ENCODE results near the gene TCHHL1.

Gene TCHHL1

DNA sequence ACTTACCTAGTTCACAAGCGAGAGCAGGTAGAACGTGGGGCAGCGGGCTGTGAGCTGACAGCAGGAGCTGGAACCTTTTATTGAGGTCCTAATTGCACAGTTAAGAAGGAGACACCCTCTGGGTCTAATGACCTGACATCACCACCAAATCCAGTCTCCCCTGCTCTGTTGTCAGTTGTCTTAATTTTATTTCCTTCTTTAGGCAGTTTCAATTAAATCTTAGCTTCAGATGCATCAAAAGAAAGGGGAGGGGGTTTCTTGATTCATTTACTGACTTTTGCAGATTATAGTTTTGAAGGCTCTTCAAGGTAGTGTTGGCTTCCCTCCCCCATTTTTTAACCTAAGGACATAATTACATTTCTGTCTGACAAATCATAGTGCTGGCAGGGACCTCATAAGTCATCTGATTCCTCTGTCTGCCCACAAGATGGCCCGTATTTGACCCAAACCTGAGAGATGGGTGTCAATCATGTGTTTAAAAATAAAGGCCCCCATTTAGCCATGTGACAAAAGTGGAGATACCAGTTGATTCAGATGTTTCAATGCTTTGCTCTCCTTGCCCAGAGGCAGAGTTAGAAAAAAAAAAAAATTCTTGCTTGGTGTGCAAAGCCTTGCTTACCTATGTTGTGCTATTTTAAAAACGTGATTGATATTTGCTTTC lies at the start of gene TCHHL1:
TCHHL1 (minus strand) TSS at position 51 of the 661 bp plus-strand sequence. CDS start 921 bp downstream, outside the sequence.
- TF ChIP-seq ZNF274 (IDR thresholded peaks at IDR 0.05; ENCODE audit: low read depth, low read length), result no peak
- H3K4me3 ChIP-seq (ENCODE audit: low read length), result no peak within 1 kb of the TSS

DNA sequence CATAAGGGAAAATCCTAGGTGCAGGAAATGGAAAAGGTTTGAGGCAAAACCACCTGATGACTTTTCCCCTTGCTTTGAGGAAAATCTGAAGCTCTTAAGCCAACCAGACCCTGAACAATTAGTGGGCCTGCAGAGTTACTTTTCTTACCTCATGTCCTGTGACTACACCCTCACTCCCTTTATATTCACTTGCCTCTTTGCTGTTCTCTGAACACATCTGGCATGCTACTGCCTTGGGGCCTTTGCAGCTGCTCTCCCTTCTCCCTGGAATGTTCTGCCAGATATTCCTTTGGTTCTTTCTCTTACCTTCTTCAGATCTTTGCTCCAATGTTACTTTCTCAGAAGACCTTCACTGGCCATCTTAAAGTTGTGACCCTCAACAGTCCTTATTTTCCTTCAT lies 48.4 kb upstream of the TCHHL1 start:
- H3K4me3 ChIP-seq (ENCODE audit: low read length), result no peak overlapping the region
- TF ChIP-seq ZNF274 (IDR thresholded peaks at IDR 0.05; ENCODE audit: low read depth, low read length), result no peak

DNA sequence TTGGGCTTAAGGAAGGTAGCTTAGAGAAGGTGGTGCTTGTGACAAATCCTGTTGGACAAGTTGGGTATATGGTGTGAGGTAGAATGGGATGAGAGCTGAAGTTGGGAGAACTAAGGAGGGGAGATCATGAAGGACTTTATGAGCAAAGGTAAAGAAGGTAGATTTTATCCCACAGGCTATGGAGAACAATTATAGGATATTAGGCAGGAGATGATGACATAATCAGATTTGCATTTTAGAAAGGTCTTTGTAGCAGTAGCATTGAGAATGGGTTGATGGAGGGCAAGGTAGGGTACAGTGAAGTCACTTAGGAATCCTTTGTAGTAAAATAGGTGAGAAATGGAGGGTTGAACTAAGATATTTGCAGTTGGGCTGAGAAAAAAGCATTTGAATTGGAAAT lies 41.3 kb upstream of the TCHHL1 start:
- no peak overlapping the region for H3K4me3 ChIP-seq (ENCODE audit: low read length)
- no peak for TF ChIP-seq ZNF274 (IDR thresholded peaks at IDR 0.05; ENCODE audit: low read depth, low read length)

DNA sequence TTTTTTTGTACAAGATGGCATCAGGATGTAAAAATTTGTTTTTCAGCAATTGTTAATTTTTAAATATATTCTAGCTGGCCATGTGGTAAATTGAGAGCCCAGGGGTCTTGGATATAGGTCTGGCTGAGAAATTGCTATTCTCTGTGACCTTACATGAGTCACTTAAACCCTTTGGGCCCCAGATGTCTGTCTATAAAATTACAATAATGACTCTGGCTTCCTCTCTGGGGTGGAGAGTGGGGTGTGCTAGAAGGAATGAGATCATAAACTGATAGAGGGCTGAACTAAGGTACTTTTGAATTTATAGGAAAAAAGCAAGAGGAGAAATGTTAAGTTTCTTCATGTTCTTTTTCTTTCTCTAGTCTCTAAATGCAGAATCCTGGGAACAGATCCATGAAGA lies 38.8 kb upstream of the TCHHL1 start:
- no peak for TF ChIP-seq ZNF274 (IDR thresholded peaks at IDR 0.05; ENCODE audit: low read depth, low read length)
- no peak overlapping the region for H3K4me3 ChIP-seq (ENCODE audit: low read length)

DNA sequence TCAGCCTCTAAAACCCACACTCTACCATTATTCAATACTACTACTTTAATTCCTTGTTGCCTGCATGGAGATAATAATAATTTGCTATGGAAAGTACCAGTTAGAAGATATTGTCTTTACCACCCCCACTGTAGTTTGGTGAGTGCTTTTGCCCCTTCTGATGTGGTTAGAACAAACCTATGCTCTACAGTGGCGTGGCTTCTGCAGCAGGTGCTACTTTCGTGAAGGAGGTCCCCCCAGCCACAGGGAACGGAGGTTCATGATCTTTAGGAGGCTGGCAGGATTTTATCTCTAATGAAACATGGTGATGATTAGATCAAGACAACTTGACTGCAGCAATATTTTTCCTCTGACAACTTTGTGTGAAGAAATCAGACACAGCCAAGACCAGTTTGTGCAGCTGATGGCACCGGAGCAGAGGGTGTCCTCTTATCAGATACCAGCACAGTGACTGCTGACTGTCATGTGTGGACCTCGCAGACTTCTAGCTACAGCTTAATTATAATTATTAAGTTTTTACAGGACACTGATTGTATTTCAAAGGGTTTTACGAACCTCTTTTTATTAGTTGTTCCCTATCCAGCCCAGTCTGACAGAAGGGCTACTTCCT lies 37.1 kb upstream of the TCHHL1 start:
- no peak for TF ChIP-seq ZNF274 (IDR thresholded peaks at IDR 0.05; ENCODE audit: low read depth, low read length)
- no peak overlapping the region for H3K4me3 ChIP-seq (ENCODE audit: low read length)

DNA sequence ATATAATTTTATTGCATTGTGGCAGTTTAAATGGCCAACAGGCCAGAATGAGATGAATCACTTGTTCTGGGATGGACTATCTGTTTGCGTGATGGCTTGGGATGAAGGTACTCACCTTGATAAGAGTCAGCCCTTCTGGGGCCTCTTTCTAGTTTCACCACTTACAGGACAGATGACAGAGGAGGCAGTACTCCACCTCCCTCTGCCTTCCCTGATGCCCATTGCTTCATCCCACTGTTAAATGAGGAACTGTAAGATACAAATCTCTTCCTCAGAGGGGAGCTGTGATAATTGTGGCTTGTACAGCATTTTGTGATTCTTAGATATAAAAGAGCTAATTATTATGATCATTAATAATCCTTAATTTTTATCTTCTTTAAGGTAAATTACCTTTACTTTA lies 30.1 kb upstream of the TCHHL1 start:
- TF ChIP-seq ZNF274 (IDR thresholded peaks at IDR 0.05; ENCODE audit: low read depth, low read length), result no peak
- H3K4me3 ChIP-seq (ENCODE audit: low read length), result no peak overlapping the region

DNA sequence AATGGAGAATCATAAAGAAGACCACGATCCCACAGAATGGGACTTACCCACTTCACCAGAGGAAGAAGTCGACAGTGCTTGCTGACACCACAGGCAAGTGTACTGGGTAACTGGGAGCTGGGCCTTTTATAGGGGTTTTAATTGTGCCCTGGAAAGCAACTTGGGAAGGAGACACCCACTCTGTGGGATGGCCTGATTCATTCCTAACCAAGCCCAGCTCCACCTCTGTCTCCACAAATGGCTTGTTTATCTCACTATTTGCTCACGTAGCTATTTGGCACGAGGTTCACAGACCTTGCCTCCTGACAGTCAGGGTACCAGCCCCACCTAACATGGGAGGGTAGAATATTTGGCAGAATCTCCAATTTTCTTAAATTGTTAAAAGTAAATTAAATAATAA lies 26.5 kb upstream of the TCHHL1 start, which contains the start of gene TCHH:
TCHH (minus strand) TSS at position 101 of the 400 bp plus-strand sequence. CDS start 1,364 bp downstream, outside the sequence.
- H3K4me3 ChIP-seq (ENCODE audit: low read length), result no peak within 1 kb of the TSS
- no peak for TF ChIP-seq ZNF274 (IDR thresholded peaks at IDR 0.05; ENCODE audit: low read depth, low read length)

DNA sequence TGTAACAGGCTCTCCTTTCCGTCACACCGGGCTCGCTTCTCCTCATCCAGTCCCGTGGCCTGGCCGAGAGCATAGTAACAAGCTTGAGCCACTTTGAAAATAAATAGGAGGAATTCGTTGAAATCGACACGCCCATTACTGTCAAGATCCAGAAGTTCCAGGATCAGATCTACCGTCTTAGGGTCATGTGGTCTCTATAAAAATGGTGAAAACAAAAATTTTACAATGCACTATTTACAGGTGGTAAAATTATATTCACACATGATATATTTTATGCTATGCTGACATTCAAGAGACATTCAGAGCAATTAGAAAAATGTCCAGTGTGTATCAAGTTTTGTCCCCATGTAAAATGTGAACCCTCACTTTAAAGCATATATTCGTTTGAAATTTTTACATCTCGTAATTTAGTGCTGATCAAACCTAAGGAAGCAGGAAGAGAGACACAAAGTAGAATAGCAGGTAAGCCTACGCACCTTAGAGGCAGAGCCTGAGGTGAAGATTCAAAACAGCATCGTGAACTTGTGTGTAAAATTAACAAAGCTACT lies 24.1 kb upstream of the TCHHL1 start:
- peak overlapping the region; percentile 44; the same call in 1 of the 2 replicates for H3K4me3 ChIP-seq (ENCODE audit: low read length)
- no peak for TF ChIP-seq ZNF274 (IDR thresholded peaks at IDR 0.05; ENCODE audit: low read depth, low read length)

DNA sequence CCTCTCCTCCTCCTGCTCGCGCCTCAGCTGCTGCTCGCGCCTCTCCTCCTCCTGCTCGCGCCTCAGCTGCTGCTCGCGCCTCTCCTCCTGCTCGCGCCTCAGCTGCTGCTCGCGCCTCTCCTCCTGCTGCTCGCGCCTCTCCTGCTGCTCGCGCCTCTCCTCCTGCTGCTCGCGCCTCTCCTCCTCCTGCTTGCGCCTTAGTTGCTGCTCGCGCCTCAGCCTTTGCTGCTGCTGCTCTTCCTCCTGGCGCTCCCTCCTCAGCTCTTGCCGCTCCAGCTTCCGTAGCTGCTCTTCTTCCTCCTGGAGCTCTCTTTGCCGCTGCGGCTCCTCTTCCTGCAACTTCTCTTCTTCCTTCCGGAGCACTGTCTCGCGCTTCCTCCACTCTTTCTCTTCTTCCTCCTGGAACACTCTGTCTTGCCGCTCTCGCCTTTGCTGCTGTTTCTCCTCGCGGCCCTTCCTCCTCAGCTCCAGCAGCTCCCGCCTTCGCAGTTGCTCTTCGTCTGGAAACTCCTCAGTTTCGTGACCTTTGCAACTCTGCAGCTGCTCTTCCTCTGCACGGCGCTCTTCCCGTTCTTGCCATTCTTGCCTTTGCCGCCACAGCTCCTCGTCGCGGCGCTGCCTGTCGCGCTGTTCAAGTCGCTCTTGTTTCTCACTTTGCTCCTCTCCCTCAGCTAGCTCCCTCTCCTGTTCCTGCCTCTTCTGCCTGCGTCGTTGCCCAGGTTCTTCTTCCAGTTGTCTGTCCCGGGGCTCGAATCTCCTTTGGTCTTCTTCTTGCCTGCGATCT lies 23.4 kb upstream of the TCHHL1 start:
- peak overlapping the region; percentile 44; the same call in 1 of the 2 replicates for H3K4me3 ChIP-seq (ENCODE audit: low read length)
- no peak for TF ChIP-seq ZNF274 (IDR thresholded peaks at IDR 0.05; ENCODE audit: low read depth, low read length)

DNA sequence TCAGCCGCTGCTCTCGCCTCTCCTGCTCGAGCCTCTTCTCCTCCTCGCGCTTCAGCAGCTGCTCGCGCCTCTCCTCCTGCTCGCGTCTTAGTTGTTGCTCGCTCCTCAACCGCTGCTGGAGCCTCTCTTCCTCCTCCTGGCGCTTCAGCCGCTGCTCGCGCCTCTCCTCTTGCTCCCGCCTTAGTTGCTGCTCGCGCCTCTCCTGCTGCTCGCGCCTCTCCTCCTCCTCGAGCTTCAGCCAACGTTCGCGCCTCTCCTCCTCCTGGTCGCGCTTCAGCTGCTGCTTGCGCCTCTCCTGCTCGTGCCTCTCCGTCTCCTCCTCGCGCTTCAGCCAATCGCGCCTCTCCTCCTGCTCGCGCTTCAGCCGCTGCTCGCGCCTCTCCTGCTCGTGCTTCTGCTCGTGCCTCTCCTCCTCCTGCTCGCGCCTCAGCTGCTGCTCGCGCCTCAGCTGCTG lies 22.7 kb upstream of the TCHHL1 start:
- peak overlapping the region; percentile 21; the same call in 1 of the 2 replicates for H3K4me3 ChIP-seq (ENCODE audit: low read length)
- no peak for TF ChIP-seq ZNF274 (IDR thresholded peaks at IDR 0.05; ENCODE audit: low read depth, low read length)

DNA sequence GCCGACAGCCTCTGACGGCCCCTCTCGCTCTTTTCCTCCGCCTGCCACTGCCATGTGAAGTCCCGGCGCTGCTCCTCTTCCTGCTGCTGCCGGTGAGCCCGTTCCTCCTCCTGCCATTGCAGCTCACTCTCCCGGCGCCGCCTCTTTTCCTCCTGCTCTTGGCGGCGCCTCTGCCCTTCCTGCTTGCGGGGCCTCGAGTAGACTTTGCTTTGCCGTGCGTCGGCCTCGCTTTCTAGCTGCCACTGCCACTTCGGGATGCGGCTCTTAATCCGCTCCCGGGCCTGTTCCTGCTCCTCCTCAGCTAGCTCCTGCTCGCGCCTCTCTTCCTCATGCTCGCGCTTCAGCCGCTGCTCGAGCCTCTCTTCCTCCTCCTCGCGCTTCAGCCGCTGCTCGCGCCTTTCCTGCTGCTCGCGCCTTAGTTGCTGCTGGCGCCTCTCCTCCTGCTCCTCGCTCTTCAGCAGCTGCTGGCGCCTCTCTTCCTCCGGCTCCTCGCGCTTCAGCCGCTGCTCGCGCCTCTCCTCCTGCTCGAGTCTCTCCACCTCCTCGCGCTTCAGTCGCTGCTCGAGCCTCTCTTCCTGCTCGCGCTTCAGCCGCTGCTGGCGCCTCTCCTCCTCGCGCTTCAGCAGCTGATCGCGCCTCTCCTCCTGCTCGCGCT lies 22.1 kb upstream of the TCHHL1 start:
- TF ChIP-seq ZNF274 (IDR thresholded peaks at IDR 0.05; ENCODE audit: low read depth, low read length), result no peak
- peak overlapping the region; percentile 21; the same call in 1 of the 2 replicates for H3K4me3 ChIP-seq (ENCODE audit: low read length)

DNA sequence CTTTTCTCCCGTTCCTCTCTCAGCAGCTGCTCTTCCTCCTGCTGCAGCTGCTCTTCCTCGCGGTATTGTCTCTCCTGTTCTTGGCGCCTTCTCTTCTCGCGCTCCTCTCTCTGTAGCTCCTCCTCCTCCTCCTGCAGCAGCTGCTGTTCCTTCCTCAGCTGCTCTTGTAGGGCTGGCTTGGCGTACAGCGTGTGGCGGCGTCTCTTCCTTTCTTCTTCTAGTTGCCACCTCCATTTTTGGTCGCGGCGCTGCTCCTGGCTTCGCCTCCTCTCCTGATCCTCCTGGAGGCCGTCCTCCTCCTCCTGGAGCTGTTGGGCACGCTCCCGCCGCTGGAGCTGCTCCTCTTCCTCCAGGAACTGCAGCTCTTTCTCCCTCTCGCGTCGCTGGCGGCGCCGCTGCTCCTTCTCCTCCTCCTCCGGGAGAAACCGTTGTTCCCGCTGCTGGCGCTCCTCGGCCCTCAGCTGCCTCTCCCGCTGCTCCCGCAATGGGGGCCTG lies 21.5 kb upstream of the TCHHL1 start:
- peak overlapping the region; percentile 21; the same call in 1 of the 2 replicates for H3K4me3 ChIP-seq (ENCODE audit: low read length)
- TF ChIP-seq ZNF274 (IDR thresholded peaks at IDR 0.05; ENCODE audit: low read depth, low read length), result no peak

DNA sequence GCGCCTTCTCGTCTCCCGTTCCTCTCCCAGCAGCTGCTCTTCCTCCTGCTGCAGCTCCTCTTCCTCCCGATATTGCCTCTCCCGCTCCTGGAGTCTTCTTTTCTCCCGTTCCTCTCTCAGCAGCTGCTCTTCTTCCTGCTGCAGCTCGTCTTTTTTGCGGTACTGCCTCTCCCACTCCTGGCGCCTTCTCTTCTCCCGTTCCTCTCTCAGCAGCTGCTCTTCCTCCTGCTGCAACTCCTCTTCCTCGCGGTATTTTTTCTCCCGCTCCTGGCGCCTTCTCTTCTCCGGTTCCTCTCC lies 21.1 kb upstream of the TCHHL1 start:
- H3K4me3 ChIP-seq (ENCODE audit: low read length), result peak overlapping the region; percentile 21; the same call in 1 of the 2 replicates
- no peak for TF ChIP-seq ZNF274 (IDR thresholded peaks at IDR 0.05; ENCODE audit: low read depth, low read length)

All from GM08714 (cell line).